ENCODE results near the gene ERCC8. TPM values are rescaled to one million over a fixed set of nuclear protein-coding genes. Genes with fewer than 3 reads are reported as not detected.

The ERCC8 gene
- total and polyA plus RNA-seq, 9 of the 15 experiments (the other 6 are each of a cell fraction or from before 2014, with no cell fraction given): 10.1 to 41.8 (median 24.4) TPM

- no peak for TF ChIP-seq ZNF584 (CRISPR knock-in tag; IDR thresholded peaks at IDR 0.05; ENCODE audit: low read depth)
- no peak for TF ChIP-seq ESRRB (CRISPR knock-in tag; IDR thresholded peaks at IDR 0.05; ENCODE audit: borderline replicate concordance)
- no peak for TF ChIP-seq MCM5 (IDR thresholded peaks at IDR 0.05; ENCODE audit: low read depth)
- no peak for TF ChIP-seq MIER1 (IDR thresholded peaks at IDR 0.05; ENCODE audit: low read depth)
- TF ChIP-seq CBX5 (IDR thresholded peaks at IDR 0.05; ENCODE audit: borderline replicate concordance, low read depth): no peak
- no peak for TF ChIP-seq COPS2 (conservative IDR thresholded peaks at IDR 0.05)
- no peak for TF ChIP-seq ZNF785 (CRISPR knock-in tag; IDR thresholded peaks at IDR 0.05)
- no peak for TF ChIP-seq MTA2 (IDR thresholded peaks at IDR 0.05; ENCODE audit: low read depth)
- no peak for TF ChIP-seq NFXL1 (CRISPR knock-in tag; IDR thresholded peaks at IDR 0.05)
- no peak for TF ChIP-seq PREB (CRISPR knock-in tag; IDR thresholded peaks at IDR 0.05)
- no peak for TF ChIP-seq RUNX1 (IDR thresholded peaks at IDR 0.05; ENCODE audit: low read depth)
- no peak for TF ChIP-seq THRA (IDR thresholded peaks at IDR 0.05)
- TF ChIP-seq ZBED1 (IDR thresholded peaks at IDR 0.05): no peak
- no peak for TF ChIP-seq FOXJ3 (CRISPR knock-in tag; IDR thresholded peaks at IDR 0.05)
- TF ChIP-seq PHF20 (IDR thresholded peaks at IDR 0.05; ENCODE audit: partially characterized antibody): peak; percentile 88
- TF ChIP-seq CBFA2T2 (conservative IDR thresholded peaks at IDR 0.05): no peak
- TF ChIP-seq BRF1 (IDR thresholded peaks at IDR 0.05; ENCODE audit: borderline replicate concordance, extremely low read depth, insufficient read length): no peak
- TF ChIP-seq RERE (CRISPR knock-in tag; IDR thresholded peaks at IDR 0.05; ENCODE audit: borderline replicate concordance): no peak
- TF ChIP-seq ZC3H11A (IDR thresholded peaks at IDR 0.05; ENCODE audit: low read depth, low read length): no peak
Observed at GRCh38 chr5:60944904-60945812, at the start of gene ERCC8, which contains the start of gene NDUFAF2 (continued).

All from K562 (cell line).